ENCODE measurements around the gene TMEM273. TPM values are rescaled to one million over a fixed set of nuclear protein-coding genes. Genes with fewer than 3 reads are reported as not detected.

Gene TMEM273
- total and polyA plus RNA-seq, 3 experiments from 2014 or later, result 51.7 to 60.2 (median 58.0) TPM

GRCh38 chr10:49139028-49139845 lies 49.0 kb downstream of the TMEM273 start:
- Histone ChIP-seq H3K9me3 (ENCODE audit: low read length) (no peaks in the 10 kb centered on the region), H3K36me3 (ENCODE audit: insufficient read depth, low read length) (no peaks in the 10 kb centered on the region), H3K4me3 (ENCODE audit: low read length) (no peak overlapping the region), H3K27ac (ENCODE audit: low read depth, low read length) (peak overlapping the region; percentile 21), H3K27me3 (ENCODE audit: insufficient read depth, low read length, poor library complexity, severe bottlenecking) (no peaks in the 10 kb centered on the region), H3K4me1 (ENCODE audit: insufficient read depth, low read length) (no peaks in the 10 kb centered on the region)
- ChIA-PET CTCF (no interaction called here), POLR2A (no interaction called here)
- H3K27ac Mint-ChIP-seq, result no peak overlapping the region
- H3K36me3 Mint-ChIP-seq, result no peaks in the 10 kb centered on the region
- H3K4me1 Mint-ChIP-seq, result peaks cover 0 to 12% (median 11%) of the 10 kb centered on the region in 3 donors
- no peak for DNase-seq
- peaks cover 0 to 2% (median 0%) of the 10 kb centered on the region in 5 donors for H3K9me3 Mint-ChIP-seq
- peaks cover 1 to 8% of the 10 kb centered on the region in 2 donors for H3K27me3 Mint-ChIP-seq
- H3K4me3 Mint-ChIP-seq, result no peak overlapping the region

- Mint-ChIP-seq H3K4me1 (peaks cover 0 to 12% (median 11%) of the 10 kb centered on the region in 3 donors), H3K9me3 (peaks cover 0 to 2% (median 0%) of the 10 kb centered on the region in 5 donors), H3K27me3 (peaks cover 1 to 8% of the 10 kb centered on the region in 2 donors), H3K4me3 (no peak overlapping the region), H3K36me3 (no peaks in the 10 kb centered on the region), H3K27ac (no peak overlapping the region)
- H3K36me3 ChIP-seq (ENCODE audit: insufficient read depth, low read length), result no peaks in the 10 kb centered on the region
- no peak overlapping the region for H3K4me3 ChIP-seq (ENCODE audit: low read length)
- no peaks in the 10 kb centered on the region for H3K9me3 ChIP-seq (ENCODE audit: low read length)
- H3K27ac ChIP-seq (ENCODE audit: low read depth, low read length), result no peak overlapping the region
- no peaks in the 10 kb centered on the region for H3K27me3 ChIP-seq (ENCODE audit: insufficient read depth, low read length, poor library complexity, severe bottlenecking)
- ChIA-PET CTCF (no interaction called here), POLR2A (no interaction called here)
- DNase-seq, result no peak
- no peaks in the 10 kb centered on the region for H3K4me1 ChIP-seq (ENCODE audit: insufficient read depth, low read length)
Measured at GRCh38 chr10:49138361-49138891, 49.8 kb downstream of the TMEM273 start.

- Histone ChIP-seq H3K4me3 (ENCODE audit: low read length) (no peak overlapping the region), H3K36me3 (ENCODE audit: insufficient read depth, low read length) (no peaks in the 10 kb centered on the region), H3K27ac (ENCODE audit: low read depth, low read length) (no peak overlapping the region), H3K9me3 (ENCODE audit: low read length) (no peaks in the 10 kb centered on the region), H3K27me3 (ENCODE audit: insufficient read depth, low read length, poor library complexity, severe bottlenecking) (no peaks in the 10 kb centered on the region), H3K4me1 (ENCODE audit: insufficient read depth, low read length) (no peaks in the 10 kb centered on the region)
- H3K4me1 Mint-ChIP-seq, result peaks cover 0 to 12% (median 11%) of the 10 kb centered on the region in 3 donors
- H3K27me3 Mint-ChIP-seq, result peaks cover 1 to 12% of the 10 kb centered on the region in 2 donors
- CTCF ChIA-PET, result no interaction called here
- no peaks in the 10 kb centered on the region for H3K36me3 Mint-ChIP-seq
- peaks cover 0 to 4% (median 0%) of the 10 kb centered on the region in 5 donors for H3K9me3 Mint-ChIP-seq
- H3K4me3 Mint-ChIP-seq, result no peak overlapping the region
- DNase-seq, result no peak
- POLR2A ChIA-PET, result no interaction called here
- no peak overlapping the region for H3K27ac Mint-ChIP-seq
Measured at GRCh38 chr10:49136525-49136924, 51.7 kb downstream of the TMEM273 start.

- Mint-ChIP-seq H3K27me3 (peaks cover 7 to 16% of the 10 kb centered on the region in 2 donors), H3K27ac (peak overlapping the region in 4 of 8 donors; percentile 20 to 83 (median 63)), H3K9me3 (peaks cover 0 to 4% (median 0%) of the 10 kb centered on the region in 5 donors), H3K36me3 (no peaks in the 10 kb centered on the region), H3K4me3 (peak overlapping the region in 4 of 7 donors; percentile 1 to 59 (median 22)), H3K4me1 (peaks cover 0 to 12% (median 11%) of the 10 kb centered on the region in 3 donors)
- Histone ChIP-seq H3K9me3 (ENCODE audit: low read length) (no peaks in the 10 kb centered on the region), H3K36me3 (ENCODE audit: insufficient read depth, low read length) (no peaks in the 10 kb centered on the region), H3K27ac (ENCODE audit: low read depth, low read length) (no peak overlapping the region), H3K4me1 (ENCODE audit: insufficient read depth, low read length) (no peaks in the 10 kb centered on the region), H3K4me3 (ENCODE audit: low read length) (no peak overlapping the region), H3K27me3 (ENCODE audit: insufficient read depth, low read length, poor library complexity, severe bottlenecking) (no peaks in the 10 kb centered on the region)
- POLR2A ChIA-PET, result no interaction called here
- DNase-seq, result no peak
- CTCF ChIA-PET, result no interaction called here
Measured at GRCh38 chr10:49135575-49136313, 52.4 kb downstream of the TMEM273 start.

- Histone ChIP-seq H3K9me3 (ENCODE audit: low read length) (no peaks in the 10 kb centered on the region), H3K27ac (ENCODE audit: low read depth, low read length) (no peak overlapping the region), H3K27me3 (ENCODE audit: insufficient read depth, low read length, poor library complexity, severe bottlenecking) (no peaks in the 10 kb centered on the region), H3K4me3 (ENCODE audit: low read length) (no peak overlapping the region), H3K4me1 (ENCODE audit: insufficient read depth, low read length) (no peaks in the 10 kb centered on the region), H3K36me3 (ENCODE audit: insufficient read depth, low read length) (no peaks in the 10 kb centered on the region)
- Mint-ChIP-seq H3K4me1 (peaks cover 0 to 12% (median 11%) of the 10 kb centered on the region in 3 donors), H3K27me3 (peaks cover 11 to 24% of the 10 kb centered on the region in 2 donors), H3K36me3 (no peaks in the 10 kb centered on the region), H3K27ac (no peak overlapping the region), H3K9me3 (peaks cover 0 to 4% (median 0%) of the 10 kb centered on the region in 5 donors), H3K4me3 (peak overlapping the region in 1 of 7 donors; percentile 29)
- DNase-seq, result no peak
- ChIA-PET POLR2A (no interaction called here), CTCF (no interaction called here)
Measured at GRCh38 chr10:49134327-49134726, 53.9 kb downstream of the TMEM273 start.

GRCh38 chr10:49133706-49134248 lies 54.4 kb downstream of the TMEM273 start, which contains the start of gene FAM170B:
TSS of gene FAM170B (minus strand) at chr10:49134021. CDS start at chr10:49133918, 103 bp downstream.
- no peak within 1 kb of the TSS for H3K27ac ChIP-seq (ENCODE audit: low read depth, low read length)
- Mint-ChIP-seq H3K36me3 (no peaks in the 10 kb centered on the region), H3K9me3 (peaks cover 0 to 4% (median 0%) of the 10 kb centered on the region in 5 donors), H3K4me3 (peak within 1 kb of the TSS in 1 of 7 donors; percentile 29), H3K27ac (peak within 1 kb of the TSS in 1 of 8 donors; percentile 74), H3K27me3 (peaks cover 14 to 28% of the 10 kb centered on the region in 2 donors), H3K4me1 (peaks cover 0 to 12% (median 11%) of the 10 kb centered on the region in 3 donors)
- ChIA-PET CTCF (no interaction called here), POLR2A (no interaction called here)
- no peaks in the 10 kb centered on the region for H3K4me1 ChIP-seq (ENCODE audit: insufficient read depth, low read length)
- no peaks in the 10 kb centered on the region for H3K36me3 ChIP-seq (ENCODE audit: insufficient read depth, low read length)
- DNase-seq, result no peak
- H3K4me3 ChIP-seq (ENCODE audit: low read length), result no peak within 1 kb of the TSS
- H3K9me3 ChIP-seq (ENCODE audit: low read length), result no peaks in the 10 kb centered on the region
- no peaks in the 10 kb centered on the region for H3K27me3 ChIP-seq (ENCODE audit: insufficient read depth, low read length, poor library complexity, severe bottlenecking)

- CTCF ChIA-PET, result no interaction called here
- no peak overlapping the region for H3K27ac Mint-ChIP-seq
Measured at GRCh38 chr10:49132362-49132737, 55.8 kb downstream of the TMEM273 start.

More at GRCh38 chr10:49132362-49132737, 55.8 kb downstream of the TMEM273 start:
- peaks cover 0 to 12% (median 11%) of the 10 kb centered on the region in 3 donors for H3K4me1 Mint-ChIP-seq
- Histone ChIP-seq H3K27ac (ENCODE audit: low read depth, low read length) (no peak overlapping the region), H3K36me3 (ENCODE audit: insufficient read depth, low read length) (no peaks in the 10 kb centered on the region), H3K27me3 (ENCODE audit: insufficient read depth, low read length, poor library complexity, severe bottlenecking) (no peaks in the 10 kb centered on the region), H3K4me1 (ENCODE audit: insufficient read depth, low read length) (no peaks in the 10 kb centered on the region), H3K4me3 (ENCODE audit: low read length) (no peak overlapping the region), H3K9me3 (ENCODE audit: low read length) (no peaks in the 10 kb centered on the region)
- no peak overlapping the region for H3K4me3 Mint-ChIP-seq
- peaks cover 16 to 33% of the 10 kb centered on the region in 2 donors for H3K27me3 Mint-ChIP-seq
- DNase-seq, result no peak
- no peaks in the 10 kb centered on the region for H3K36me3 Mint-ChIP-seq
- POLR2A ChIA-PET, result no interaction called here
- H3K9me3 Mint-ChIP-seq, result peaks cover 0 to 4% (median 0%) of the 10 kb centered on the region in 5 donors

Data from CD8-positive, alpha-beta memory T cell (primary cell).